OCI-LY7 (cell line): ENCODE data around the gene STARD3. TPM values are rescaled to one million over a fixed set of nuclear protein-coding genes. Genes with fewer than 3 reads are reported as not detected.

Experiments
- BruUV-seq: library from RNA; stranded (reverse); fragments of 400-500 nt; replicated peaks from 2 replicates; lab custom pipeline; 2021; lab: Mats Ljungman, UMichigan
- CTCF ChIA-PET: fragments of 300-600 bp; sonication (Branson Sonifier 250); formaldehyde crosslinking; loops from one replicate; lab custom pipeline; 2022; ENCODE audit warnings: antibody characterized with exemption; ENCODE audit not compliant: unreplicated experiment; lab: Charles Lee
- POLR2A ChIA-PET: fragments of 300-600 bp; sonication (Branson Sonifier 250); formaldehyde crosslinking; loops from one replicate; lab custom pipeline; 2022; ENCODE audit warnings: antibody characterized with exemption; lab: Charles Lee
- DNase-seq: peaks from one replicate; pipeline ENCODE4 v3.0.0-alpha.2; 2015; ENCODE audit warnings: low spot score
- H2AFZ ChIP-seq: fragments of 200-600 bp; sonication (generic), shearing (Covaris generic); 2 replicates; pipeline ENCODE4 v1.6.1; 2014; ENCODE audit warnings: mild to moderate bottlenecking, antibody characterized with exemption, low read length, moderate library complexity
- H3K27ac ChIP-seq: fragments of 200-600 bp; sonication (generic); 2 replicates; pipeline ENCODE4 v1.5.1; 2014; ENCODE audit warnings: mixed run types, low read depth, mild to moderate bottlenecking, moderate library complexity, low read length, inconsistent platforms; ENCODE audit not compliant: poor library complexity, severe bottlenecking
- H3K36me3 ChIP-seq: fragments of 200-600 bp; sonication (generic); 2 replicates; pipeline ENCODE4 v1.6.1; 2014; ENCODE audit warnings: mild to moderate bottlenecking, antibody characterized with exemption, low read length, moderate library complexity, mixed read lengths; ENCODE audit not compliant: insufficient read depth
- H3K4me1 ChIP-seq: fragments of 200-600 bp; sonication (generic); 2 replicates; pipeline ENCODE4 v1.5.1; 2014; ENCODE audit warnings: mild to moderate bottlenecking, low read length; ENCODE audit not compliant: insufficient read depth, poor library complexity, severe bottlenecking
- H3K4me2 ChIP-seq: fragments of 200-600 bp; sonication (generic); 2 replicates; pipeline ENCODE4 v1.6.1; 2014; ENCODE audit warnings: mild to moderate bottlenecking, low read length
- H3K4me3 ChIP-seq: fragments of 200-600 bp; sonication (generic); 2 replicates; pipeline ENCODE4 v1.5.1; 2014; ENCODE audit warnings: mild to moderate bottlenecking, low read depth, low read length; ENCODE audit not compliant: poor library complexity, severe bottlenecking
- H3K79me2 ChIP-seq: fragments of 200-600 bp; sonication (generic); 2 replicates; pipeline ENCODE4 v1.6.1; 2016; ENCODE audit warnings: low read depth, mild to moderate bottlenecking, low read length, moderate library complexity, mixed read lengths; ENCODE audit not compliant: insufficient read depth
- H3K9me2 ChIP-seq: fragments of 200-600 bp; sonication (generic); 2 replicates; pipeline ENCODE4 v1.6.1; 2016; ENCODE audit warnings: mild to moderate bottlenecking, low read length, mixed read lengths; ENCODE audit not compliant: insufficient read depth
- H3K9me3 ChIP-seq: fragments of 200-600 bp; sonication (generic); 2 replicates; pipeline ENCODE4 v1.6.1; 2014; ENCODE audit warnings: mild to moderate bottlenecking, mixed run types, low read length, mixed read lengths
- H4K20me1 ChIP-seq: fragments of 200-600 bp; sonication (generic); 2 replicates; pipeline ENCODE4 v1.6.1; 2014; ENCODE audit warnings: mild to moderate bottlenecking, antibody characterized with exemption, low read length, moderate library complexity, mixed read lengths; ENCODE audit not compliant: insufficient read depth
- EZH2phosphoT487 ChIP-seq: fragments of 200-600 bp; sonication (generic); IDR thresholded peaks from 2 replicates; pipeline ENCODE4 v1.6.1; 2018; ENCODE audit warnings: low read depth, borderline replicate concordance, mild to moderate bottlenecking, mixed run types, antibody characterized with exemption, low read length, moderate library complexity, mixed read lengths
- intact Hi-C: fragments of 100-400 bp; cut with micrococcal nuclease; formaldehyde crosslinking; loops from one replicate; pipeline ENCODE4 v1.10.0; 2022; ENCODE audit not compliant: unreplicated experiment
- total RNA-seq, 2 experiments: library from RNA; depleted of rRNA in 1 of 2; stranded (reverse); fragments of >200 nt in 1 of 2; shearing (Covaris generic) in 1 of 2; gene quantifications; 2 replicates each; pipeline ENCODE4 v1.2.3, GENCODE V29; 2014 to 2022
- TF ChIP-seq, protein P1 (sequence below): fragments of 200-600 bp; sonication (generic); conservative IDR thresholded peaks from 2 replicates; pipeline ENCODE4 v1.5.1; 2014; ENCODE audit warnings: mild to moderate bottlenecking, antibody characterized with exemption, low read length, moderate library complexity, mixed read lengths

The STARD3 gene
- total RNA-seq, 2 experiments from 2014 or later, result 36.5 to 54.2 TPM

DNA sequence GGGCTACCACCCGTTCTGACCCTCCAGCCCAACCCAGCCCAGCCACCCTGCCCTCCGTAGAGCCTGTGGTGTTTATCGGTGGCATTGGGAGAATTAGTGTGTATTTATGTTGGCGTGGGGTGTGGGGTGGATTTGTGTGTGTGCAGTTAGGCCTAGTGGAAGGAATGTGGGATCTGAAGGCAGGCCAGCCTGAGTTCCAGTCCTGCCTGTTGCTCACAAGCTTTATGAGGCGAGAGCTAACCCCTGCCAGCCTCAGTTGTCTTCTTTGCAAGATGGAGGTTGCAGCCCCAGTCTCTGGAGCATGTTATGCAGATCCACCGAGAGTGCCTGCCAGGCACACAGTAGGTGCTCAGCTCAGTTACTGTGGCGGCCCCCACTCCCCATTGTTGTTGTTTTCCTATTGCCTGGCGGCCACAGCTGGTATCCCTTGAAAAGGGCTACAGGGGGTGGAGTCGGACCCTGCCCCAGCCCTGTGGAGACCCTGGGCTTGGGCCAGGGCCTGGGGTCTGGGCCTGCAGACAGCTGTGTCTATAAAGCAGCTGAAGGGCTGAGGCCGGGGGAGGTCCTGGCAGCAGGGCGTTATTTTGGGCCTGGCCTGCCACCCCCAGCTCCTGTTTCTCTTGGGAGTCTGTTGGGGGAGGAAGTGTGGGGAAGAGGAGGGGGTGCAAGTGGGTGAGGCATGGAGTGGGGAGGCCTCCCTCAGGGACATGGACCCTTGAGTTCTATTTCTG lies 68.0 kb downstream of the STARD3 start:
- no peak overlapping the region for H3K4me2 ChIP-seq
- H3K4me1 ChIP-seq, result peaks cover 4% of the 10 kb centered on the region
- no peak overlapping the region for H2AFZ ChIP-seq
- no peaks in the 10 kb centered on the region for H3K79me2 ChIP-seq
- TF ChIP-seq, protein P1, sequence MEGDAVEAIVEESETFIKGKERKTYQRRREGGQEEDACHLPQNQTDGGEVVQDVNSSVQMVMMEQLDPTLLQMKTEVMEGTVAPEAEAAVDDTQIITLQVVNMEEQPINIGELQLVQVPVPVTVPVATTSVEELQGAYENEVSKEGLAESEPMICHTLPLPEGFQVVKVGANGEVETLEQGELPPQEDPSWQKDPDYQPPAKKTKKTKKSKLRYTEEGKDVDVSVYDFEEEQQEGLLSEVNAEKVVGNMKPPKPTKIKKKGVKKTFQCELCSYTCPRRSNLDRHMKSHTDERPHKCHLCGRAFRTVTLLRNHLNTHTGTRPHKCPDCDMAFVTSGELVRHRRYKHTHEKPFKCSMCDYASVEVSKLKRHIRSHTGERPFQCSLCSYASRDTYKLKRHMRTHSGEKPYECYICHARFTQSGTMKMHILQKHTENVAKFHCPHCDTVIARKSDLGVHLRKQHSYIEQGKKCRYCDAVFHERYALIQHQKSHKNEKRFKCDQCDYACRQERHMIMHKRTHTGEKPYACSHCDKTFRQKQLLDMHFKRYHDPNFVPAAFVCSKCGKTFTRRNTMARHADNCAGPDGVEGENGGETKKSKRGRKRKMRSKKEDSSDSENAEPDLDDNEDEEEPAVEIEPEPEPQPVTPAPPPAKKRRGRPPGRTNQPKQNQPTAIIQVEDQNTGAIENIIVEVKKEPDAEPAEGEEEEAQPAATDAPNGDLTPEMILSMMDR, result no peak
- TF ChIP-seq EZH2phosphoT487, result no peak
- H4K20me1 ChIP-seq, result no peaks in the 10 kb centered on the region
- H3K36me3 ChIP-seq, result no peaks in the 10 kb centered on the region
- no peak for DNase-seq
- H3K27ac ChIP-seq, result no peak overlapping the region
- no peaks in the 10 kb centered on the region for H3K9me3 ChIP-seq
- intact Hi-C loops, result no loop called here
- ChIA-PET POLR2A (no interaction called here), CTCF (interaction anchor here (0.6 kb wide), 1 partner anchor 21 kb away, joined by 3 read pairs; no protein-coding TSS in a partner anchor)
- no TSS peak for BruUV-seq
- no peak overlapping the region for H3K4me3 ChIP-seq
- H3K9me2 ChIP-seq, result no peaks in the 10 kb centered on the region

DNA sequence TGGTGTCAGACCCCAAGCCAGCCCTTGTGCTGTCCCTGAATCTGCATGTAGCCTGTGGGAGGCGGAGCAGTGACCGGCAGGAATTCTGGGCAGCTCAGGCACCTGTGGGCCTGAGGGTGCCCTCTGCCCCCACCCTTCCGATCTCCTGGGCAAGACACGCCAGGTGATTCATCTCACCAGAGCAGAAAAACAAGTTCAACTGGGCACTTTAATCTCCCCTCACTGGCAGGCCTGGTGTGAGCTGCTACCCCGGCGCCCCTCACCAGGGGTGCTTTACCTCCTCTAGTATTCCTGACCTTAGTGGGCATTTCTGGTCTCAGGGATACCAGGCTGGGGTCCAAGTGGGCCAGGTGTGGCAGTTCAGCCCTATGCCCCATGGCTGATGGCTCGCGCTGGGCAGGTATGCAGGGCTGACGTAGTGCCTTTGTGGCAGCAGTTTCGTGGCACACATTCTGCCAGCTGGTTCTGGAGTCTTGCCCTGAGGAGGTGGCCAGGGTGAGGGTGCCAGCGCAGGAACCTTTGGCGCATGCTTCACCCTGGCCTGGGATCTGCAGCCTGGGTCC lies 68.9 kb downstream of the STARD3 start:
- DNase-seq, result no peak
- CTCF ChIA-PET, result no interaction called here
- Histone ChIP-seq H2AFZ (no peak overlapping the region), H3K9me3 (no peaks in the 10 kb centered on the region), H3K36me3 (no peaks in the 10 kb centered on the region), H3K4me3 (no peak overlapping the region), H3K9me2 (no peaks in the 10 kb centered on the region), H3K79me2 (no peaks in the 10 kb centered on the region), H3K4me2 (no peak overlapping the region), H3K27ac (no peak overlapping the region), H4K20me1 (no peaks in the 10 kb centered on the region), H3K4me1 (peaks cover 4% of the 10 kb centered on the region)
- intact Hi-C loops, result no loop called here
- POLR2A ChIA-PET, result no interaction called here
- BruUV-seq, result no TSS peak
- no peak for TF ChIP-seq EZH2phosphoT487
- TF ChIP-seq, protein P1, result no peak

DNA sequence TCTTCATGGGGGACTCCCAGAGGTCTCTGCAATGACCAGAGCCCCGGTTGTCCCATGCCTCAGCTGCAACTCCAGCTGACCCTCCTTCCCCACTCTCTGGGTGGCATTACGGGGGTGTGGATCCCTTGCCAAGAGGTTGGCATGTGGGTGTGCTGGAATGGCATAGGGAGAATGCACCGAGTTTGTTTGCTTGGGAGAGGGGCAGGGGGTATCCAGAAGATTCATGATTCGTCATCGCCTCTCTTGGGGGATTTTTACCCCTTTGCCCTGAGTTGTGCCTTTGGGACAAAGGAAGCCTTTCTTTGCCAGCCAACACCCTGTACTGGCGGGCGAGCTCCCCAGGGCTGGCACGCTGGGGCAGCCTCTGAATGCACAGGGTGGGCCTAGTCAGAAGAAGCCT lies 69.4 kb downstream of the STARD3 start:
- no peak for TF ChIP-seq EZH2phosphoT487
- TF ChIP-seq, protein P1, result no peak
- Histone ChIP-seq H2AFZ (no peak overlapping the region), H3K9me3 (no peaks in the 10 kb centered on the region), H3K36me3 (no peaks in the 10 kb centered on the region), H3K4me1 (peaks cover 4% of the 10 kb centered on the region), H3K4me3 (no peak overlapping the region), H4K20me1 (no peaks in the 10 kb centered on the region), H3K4me2 (no peak overlapping the region), H3K79me2 (no peaks in the 10 kb centered on the region), H3K9me2 (no peaks in the 10 kb centered on the region), H3K27ac (no peak overlapping the region)
- intact Hi-C loops, result no loop called here
- ChIA-PET POLR2A (no interaction called here), CTCF (no interaction called here)
- no peak for DNase-seq
- no TSS peak for BruUV-seq
